K562 (cell line): ENCODE results near the gene KLHL33. TPM values are rescaled to one million over a fixed set of nuclear protein-coding genes. Genes with fewer than 3 reads are reported as not detected.

Source experiments
- ATAC-seq: fragments of 200-7000 bp; cut with Tn5 transposase; 3 replicates; pipeline ENCODE4 v1.9.1; 2020; ENCODE audit warnings: moderate library complexity
- BruUV-seq: library from RNA; stranded (reverse); fragments of 400-500 nt; replicated peaks from 2 replicates; lab custom pipeline; 2021; lab: Mats Ljungman, UMichigan
- CTCF ChIA-PET: fragments of 300-600 bp; formaldehyde crosslinking; extraction: SDS; loops from one replicate; lab custom pipeline; 2021; ENCODE audit warnings: low intra/inter-chr PET ratio; lab: Yijun Ruan, JAX
- POLR2A ChIA-PET: fragments of 300-600, 350-650 bp; sonication (Branson Sonifier 250); formaldehyde crosslinking; extraction: SDS; loops from one replicate; lab custom pipeline; 2021; ENCODE audit warnings: antibody characterized with exemption, inconsistent platforms; lab: Yijun Ruan, JAX
- DNase-seq, 4 experiments: peaks; one replicate each; pipeline versions ENCODE4 v3.0.0 to v3.0.0-alpha.2; 2011 to 2018; ENCODE audit warnings: low spot score in 3 of 4, mixed read lengths in 3 of 4; ENCODE audit errors: extremely low read depth in 1 of 4
- FAIRE-seq: peaks from 2 replicates; lab custom pipeline; 2011; peaks lifted over from hg19 to GRCh38; lab: Jason Lieb, UNC
- H2AFZ ChIP-seq: 2 replicates; pipeline ENCODE4 v1.6.0; 2011; ENCODE audit warnings: low read depth, low read length, control low read depth, inconsistent platforms
- H3K27ac ChIP-seq: fragments of 200-600 bp; 3 replicates; pipeline ENCODE4 v1.8.0; 2011; ENCODE audit warnings: low read depth, mild to moderate bottlenecking, control low read depth, inconsistent platforms, low read length, moderate library complexity, mixed read lengths; ENCODE audit errors: extremely low read depth
- H3K27me3 ChIP-seq, 2 experiments: fragments of 300-600 bp in 1 of 2; 2 replicates in 1 of 2; 3 replicates in 1 of 2; pipeline versions ENCODE4 v1.6.0 to v1.8.0; 2011; ENCODE audit warnings: inconsistent platforms in 2 of 2, low read length in 2 of 2, mild to moderate bottlenecking in 1 of 2, mixed read lengths in 1 of 2, moderate library complexity in 1 of 2; ENCODE audit not compliant: control insufficient read depth in 2 of 2, insufficient read depth in 2 of 2
- H3K36me3 ChIP-seq: fragments of 300-600 bp; 3 replicates; pipeline ENCODE4 v1.8.0; 2011; ENCODE audit warnings: mild to moderate bottlenecking, low read length, inconsistent platforms; ENCODE audit not compliant: control insufficient read depth, insufficient read depth
- H3K4me1 ChIP-seq, 2 experiments: fragments of 200-600 bp in 1 of 2; replicated peaks in 1 of 2; 2 replicates in 1 of 2; 3 replicates in 1 of 2; pipeline versions ENCODE4 v1.5.1 to v1.8.0; 2011; ENCODE audit warnings: inconsistent platforms in 2 of 2, low read length in 2 of 2, mild to moderate bottlenecking in 1 of 2, mixed read lengths in 1 of 2, moderate library complexity in 1 of 2; ENCODE audit not compliant: control insufficient read depth in 2 of 2, insufficient read depth in 2 of 2
- H3K4me2 ChIP-seq: 2 replicates; pipeline ENCODE4 v1.6.1; 2011; ENCODE audit warnings: low read length, control low read depth, inconsistent platforms, mixed read lengths; ENCODE audit not compliant: insufficient read depth
- H3K4me3 ChIP-seq: fragments of 200-600 bp; sonication (generic), shearing (Covaris generic); 2 replicates; pipeline ENCODE4 v1.5.1; 2016; ENCODE audit warnings: control low read depth, inconsistent platforms
- H3K79me2 ChIP-seq: fragments of 200-600 bp; 3 replicates; pipeline ENCODE4 v1.8.0; 2011; ENCODE audit warnings: low read length, inconsistent platforms; ENCODE audit not compliant: control insufficient read depth, insufficient read depth
- H3K9ac ChIP-seq, 2 experiments: 2 replicates each; pipeline versions ENCODE4 v1.6.0 to v1.6.1; 2011; ENCODE audit warnings: low read depth in 2 of 2, low read length in 2 of 2, control low read depth in 1 of 2, inconsistent platforms in 1 of 2, mild to moderate bottlenecking in 1 of 2, mixed read lengths in 1 of 2; ENCODE audit not compliant: insufficient read depth in 1 of 2
- H3K9me1 ChIP-seq: one replicate; pipeline ENCODE4 v1.6.0; 2011; ENCODE audit warnings: inconsistent platforms, mild to moderate bottlenecking, low read length, moderate library complexity; ENCODE audit not compliant: control insufficient read depth, insufficient read depth
- H3K9me3 ChIP-seq: replicated peaks from 2 replicates; pipeline ENCODE4 v1.5.1; 2011; ENCODE audit warnings: low read depth, low read length, inconsistent platforms; ENCODE audit not compliant: control insufficient read depth, insufficient read depth
- H4K20me1 ChIP-seq: replicated peaks from 2 replicates; pipeline ENCODE4 v1.6.1; 2011; ENCODE audit warnings: low read length, inconsistent platforms, mixed read lengths; ENCODE audit not compliant: control insufficient read depth, insufficient read depth
- CBX1 ChIP-seq: sonication (generic); IDR thresholded peaks from 2 replicates; pipeline ENCODE4 v1.6.1; 2016; ENCODE audit warnings: antibody characterized with exemption, low read depth, mild to moderate bottlenecking
- DACH1 ChIP-seq: fragments of 450-650 bp; IDR thresholded peaks from 2 replicates; pipeline ENCODE4 v1.6.1; 2018; ENCODE audit not compliant: partially characterized antibody
- PRPF4 ChIP-seq: fragments of 200-400 bp; formaldehyde crosslinking; IDR thresholded peaks from one replicate; pipeline ENCODE4 v1.6.1; 2017; ENCODE audit warnings: low read length, low read depth, mild to moderate bottlenecking; ENCODE audit not compliant: insufficient read depth, poor library complexity, severe bottlenecking
- WGBS: fragments of 100-300 bp; shearing (Covaris generic); methylation state at CpG from one replicate; pipeline ENCODE4 v1.1.6; 2016; ENCODE audit warnings: low coverage, mixed read lengths; ENCODE audit not compliant: insufficient coverage; ENCODE audit errors: missing lambda C conversion rate; 5-methylcytosine and 5-hydroxymethylcytosine counted together
- in situ Hi-C: fragments of 300-500 bp; cut with MboI; formaldehyde crosslinking; loops from 4 replicates; pipeline ENCODE4 v1.15.0; 2018; ENCODE audit warnings: inconsistent platforms, mixed read lengths
- intact Hi-C: fragments of 100-400 bp; cut with micrococcal nuclease; formaldehyde crosslinking; loops from 2 replicates; pipeline ENCODE4 v1.14.2; 2022
- polyA plus RNA-seq, 8 experiments: library from polyadenylated mRNA; depleted of rRNA in 4 of 8; stranded (reverse) in 5 of 8; unstranded in 3 of 8; fragments of >200 nt; fragmentation: Nextera tagmentation in 2 of 8; fragmentation: Illumina TruSeq in 1 of 8; extraction: Ambion mirVana in 2 of 8; extraction: Trizol in 1 of 8; gene quantifications; 2 replicates each; pipeline versions ENCODE4 v1.2.1 to v1.2.3, GENCODE V29; 2011 to 2014; ENCODE audit warnings: inconsistent platforms in 1 of 8, missing spikeins in 1 of 8
- total RNA-seq, 7 experiments: library from RNA; depleted of rRNA in 6 of 7; stranded (reverse); fragments of >200 nt in 6 of 7; fragmentation: Illumina TruSeq in 2 of 7; extraction: Trizol in 2 of 7; gene quantifications; 2 replicates each; pipeline versions ENCODE4 v1.2.1 to v1.2.3, GENCODE V29; 2011 to 2021; ENCODE audit warnings: low replicate concordance in 1 of 7
- TF ChIP-seq, protein P1 (sequence below): fragments of 450-650 bp; IDR thresholded peaks from 2 replicates; pipeline ENCODE4 v1.6.1; 2017; ENCODE audit warnings: antibody characterized with exemption

KLHL33 gene
- total and polyA plus RNA-seq, 9 of the 15 experiments (the other 6 are each of a cell fraction or from before 2014, with no cell fraction given): 0.04 to 0.27 (median 0.13) TPM; not detected in 6

DNA sequence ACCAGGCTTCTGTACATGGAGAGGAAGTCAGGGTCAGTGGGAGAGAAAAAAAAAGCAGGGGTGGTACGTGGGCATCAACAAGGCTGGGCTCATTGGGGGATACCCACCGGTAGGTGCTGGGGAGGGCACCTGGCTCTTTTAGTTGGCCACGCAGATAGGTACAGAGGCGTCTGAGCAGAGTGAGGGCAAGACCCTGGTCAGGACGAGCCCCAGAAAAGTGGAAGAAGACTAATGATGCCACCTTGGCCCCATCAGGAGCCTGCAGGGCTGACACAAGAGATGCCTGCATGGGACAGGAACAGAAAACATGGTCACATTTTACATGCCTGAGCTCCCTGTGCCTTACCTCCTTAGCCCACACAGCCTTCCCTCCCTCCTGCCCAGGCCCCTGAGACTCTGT lies 52.3 kb downstream of the KLHL33 start (continued):
- TF ChIP-seq, protein P1, sequence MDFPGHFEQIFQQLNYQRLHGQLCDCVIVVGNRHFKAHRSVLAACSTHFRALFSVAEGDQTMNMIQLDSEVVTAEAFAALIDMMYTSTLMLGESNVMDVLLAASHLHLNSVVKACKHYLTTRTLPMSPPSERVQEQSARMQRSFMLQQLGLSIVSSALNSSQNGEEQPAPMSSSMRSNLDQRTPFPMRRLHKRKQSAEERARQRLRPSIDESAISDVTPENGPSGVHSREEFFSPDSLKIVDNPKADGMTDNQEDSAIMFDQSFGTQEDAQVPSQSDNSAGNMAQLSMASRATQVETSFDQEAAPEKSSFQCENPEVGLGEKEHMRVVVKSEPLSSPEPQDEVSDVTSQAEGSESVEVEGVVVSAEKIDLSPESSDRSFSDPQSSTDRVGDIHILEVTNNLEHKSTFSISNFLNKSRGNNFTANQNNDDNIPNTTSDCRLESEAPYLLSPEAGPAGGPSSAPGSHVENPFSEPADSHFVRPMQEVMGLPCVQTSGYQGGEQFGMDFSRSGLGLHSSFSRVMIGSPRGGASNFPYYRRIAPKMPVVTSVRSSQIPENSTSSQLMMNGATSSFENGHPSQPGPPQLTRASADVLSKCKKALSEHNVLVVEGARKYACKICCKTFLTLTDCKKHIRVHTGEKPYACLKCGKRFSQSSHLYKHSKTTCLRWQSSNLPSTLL: no peak
- TF ChIP-seq PRPF4: no peak
- TF ChIP-seq DACH1: no peak

DNA sequence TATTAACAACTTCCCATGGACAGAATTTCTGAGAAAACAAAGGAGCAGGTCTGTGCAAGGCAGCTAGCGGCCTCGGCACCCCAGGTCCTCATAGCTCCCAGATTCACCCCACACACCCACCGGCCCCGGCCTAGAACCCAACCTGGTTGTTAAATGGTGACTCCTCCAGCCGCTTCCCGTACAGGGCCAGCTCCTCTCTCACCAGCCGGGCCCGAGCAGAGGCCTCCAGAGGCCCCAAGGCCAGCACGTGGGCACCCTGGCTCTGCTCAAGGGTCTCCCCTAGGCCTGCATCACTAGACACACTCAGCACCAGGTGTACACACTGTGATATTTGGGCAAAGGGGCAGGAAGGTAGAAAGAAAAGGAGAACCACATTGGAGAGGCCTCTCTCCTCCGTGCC lies 52.9 kb downstream of the KLHL33 start:
- Histone ChIP-seq H3K27ac (no peak overlapping the region), H3K79me2 (no peaks in the 10 kb centered on the region), H4K20me1 (no peaks in the 10 kb centered on the region), H3K36me3 (peaks cover 48% of the 10 kb centered on the region; the same call in 1 of the 3 replicates), H3K27me3 (no peaks in the 10 kb centered on the region), H3K4me3 (no peak overlapping the region), H3K4me1 (no peaks in the 10 kb centered on the region), H3K4me2 (no peak overlapping the region), H3K9me1 (no peaks in the 10 kb centered on the region), H2AFZ (no peak overlapping the region), H3K9ac (no peak overlapping the region), H3K9me3 (no peaks in the 10 kb centered on the region)
- FAIRE-seq: no peak
- CTCF ChIA-PET: no interaction called here
- no TSS peak for BruUV-seq
- POLR2A ChIA-PET: no interaction called here
- no CpG with 5 or more reads among the region's 10 CpGs for WGBS
- no peak for ATAC-seq
- no peak for TF ChIP-seq CBX1
- DNase-seq: no peak
- intact Hi-C loops: no loop called here
- in situ Hi-C loops: no loop called here
